Measurements from ENCODE around the gene KLHDC4.

- no peak for TF ChIP-seq MXI1 (IDR thresholded peaks at IDR 0.05; ENCODE audit: borderline replicate concordance, low read depth, low read length)
- TF ChIP-seq RFX5 (IDR thresholded peaks at IDR 0.05; ENCODE audit: low read depth, low read length) = no peak
- peak; percentile 55 for TF ChIP-seq CTCF (conservative IDR thresholded peaks at IDR 0.05; ENCODE audit: low read depth, low read length)
- TF ChIP-seq MAZ (IDR thresholded peaks at IDR 0.05; ENCODE audit: borderline replicate concordance, low read depth, low read length) = no peak
- no peak for TF ChIP-seq POLR2A (IDR thresholded peaks at IDR 0.05; ENCODE audit: low read depth, low read length)
- no peak for TF ChIP-seq MAFK (IDR thresholded peaks at IDR 0.05; ENCODE audit: low read depth, low read length)
- no peak for TF ChIP-seq CHD1 (IDR thresholded peaks at IDR 0.05; ENCODE audit: low read depth, low read length)
- TF ChIP-seq SMC3 (IDR thresholded peaks at IDR 0.05; ENCODE audit: low read depth, low read length) = peak; percentile 59
- TF ChIP-seq BHLHE40 (IDR thresholded peaks at IDR 0.05; ENCODE audit: low read depth, low read length) = no peak
Observed at GRCh38 chr16:87702325-87702811, 63.4 kb downstream of the KLHDC4 start.

All from IMR-90 (cell line).